ENCODE measurements around the gene ACTR5.

The ACTR5 gene

DNA sequence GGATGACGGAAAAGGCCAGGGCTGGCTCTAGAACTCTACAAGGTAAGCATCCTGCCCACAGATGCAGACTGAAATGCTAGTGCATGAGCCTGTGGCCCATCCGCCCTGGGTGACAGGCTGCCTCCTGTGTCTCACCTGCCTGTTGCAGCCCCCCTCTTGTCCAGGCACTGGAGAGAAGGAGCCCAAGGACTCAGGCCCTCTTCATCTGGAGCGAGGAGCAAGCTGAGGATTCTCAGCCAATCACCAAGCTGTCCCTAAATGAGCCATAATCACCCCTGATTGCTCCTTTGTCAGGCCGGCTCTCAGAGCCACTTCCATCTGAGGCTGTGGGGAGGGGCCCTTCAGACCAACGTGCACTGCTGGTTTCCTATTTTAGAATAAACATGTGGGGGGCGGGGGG lies 34.0 kb upstream of the ACTR5 start:
- no peak overlapping the region for H3K4me3 ChIP-seq (ENCODE audit: low read depth, low read length)
- TF ChIP-seq, protein P1, sequence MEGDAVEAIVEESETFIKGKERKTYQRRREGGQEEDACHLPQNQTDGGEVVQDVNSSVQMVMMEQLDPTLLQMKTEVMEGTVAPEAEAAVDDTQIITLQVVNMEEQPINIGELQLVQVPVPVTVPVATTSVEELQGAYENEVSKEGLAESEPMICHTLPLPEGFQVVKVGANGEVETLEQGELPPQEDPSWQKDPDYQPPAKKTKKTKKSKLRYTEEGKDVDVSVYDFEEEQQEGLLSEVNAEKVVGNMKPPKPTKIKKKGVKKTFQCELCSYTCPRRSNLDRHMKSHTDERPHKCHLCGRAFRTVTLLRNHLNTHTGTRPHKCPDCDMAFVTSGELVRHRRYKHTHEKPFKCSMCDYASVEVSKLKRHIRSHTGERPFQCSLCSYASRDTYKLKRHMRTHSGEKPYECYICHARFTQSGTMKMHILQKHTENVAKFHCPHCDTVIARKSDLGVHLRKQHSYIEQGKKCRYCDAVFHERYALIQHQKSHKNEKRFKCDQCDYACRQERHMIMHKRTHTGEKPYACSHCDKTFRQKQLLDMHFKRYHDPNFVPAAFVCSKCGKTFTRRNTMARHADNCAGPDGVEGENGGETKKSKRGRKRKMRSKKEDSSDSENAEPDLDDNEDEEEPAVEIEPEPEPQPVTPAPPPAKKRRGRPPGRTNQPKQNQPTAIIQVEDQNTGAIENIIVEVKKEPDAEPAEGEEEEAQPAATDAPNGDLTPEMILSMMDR (IDR thresholded peaks at IDR 0.05; ENCODE audit: control insufficient read depth, extremely low read depth, insufficient read depth), result no peak
- no peak for DNase-seq (ENCODE audit: low read depth)

- no peak for DNase-seq (ENCODE audit: low read depth)
- no peak overlapping the region for H3K4me3 ChIP-seq (ENCODE audit: low read depth, low read length)
- TF ChIP-seq, protein P1 (IDR thresholded peaks at IDR 0.05; ENCODE audit: control insufficient read depth, extremely low read depth, insufficient read depth), result no peak
Observed at GRCh38 chr20:38715646-38716045, 32.6 kb upstream of the ACTR5 start.

GRCh38 chr20:38722683-38723016 lies 25.6 kb upstream of the ACTR5 start:
- DNase-seq (ENCODE audit: low read depth), result no peak
- H3K4me3 ChIP-seq (ENCODE audit: low read depth, low read length), result no peak overlapping the region
- TF ChIP-seq, protein P1 (IDR thresholded peaks at IDR 0.05; ENCODE audit: control insufficient read depth, extremely low read depth, insufficient read depth), result no peak

GRCh38 chr20:38723017-38723847 lies 25.0 kb upstream of the ACTR5 start:
- TF ChIP-seq, protein P1 (IDR thresholded peaks at IDR 0.05; ENCODE audit: control insufficient read depth, extremely low read depth, insufficient read depth), result no peak
- H3K4me3 ChIP-seq (ENCODE audit: low read depth, low read length), result no peak overlapping the region
- DNase-seq (ENCODE audit: low read depth), result no peak

DNA sequence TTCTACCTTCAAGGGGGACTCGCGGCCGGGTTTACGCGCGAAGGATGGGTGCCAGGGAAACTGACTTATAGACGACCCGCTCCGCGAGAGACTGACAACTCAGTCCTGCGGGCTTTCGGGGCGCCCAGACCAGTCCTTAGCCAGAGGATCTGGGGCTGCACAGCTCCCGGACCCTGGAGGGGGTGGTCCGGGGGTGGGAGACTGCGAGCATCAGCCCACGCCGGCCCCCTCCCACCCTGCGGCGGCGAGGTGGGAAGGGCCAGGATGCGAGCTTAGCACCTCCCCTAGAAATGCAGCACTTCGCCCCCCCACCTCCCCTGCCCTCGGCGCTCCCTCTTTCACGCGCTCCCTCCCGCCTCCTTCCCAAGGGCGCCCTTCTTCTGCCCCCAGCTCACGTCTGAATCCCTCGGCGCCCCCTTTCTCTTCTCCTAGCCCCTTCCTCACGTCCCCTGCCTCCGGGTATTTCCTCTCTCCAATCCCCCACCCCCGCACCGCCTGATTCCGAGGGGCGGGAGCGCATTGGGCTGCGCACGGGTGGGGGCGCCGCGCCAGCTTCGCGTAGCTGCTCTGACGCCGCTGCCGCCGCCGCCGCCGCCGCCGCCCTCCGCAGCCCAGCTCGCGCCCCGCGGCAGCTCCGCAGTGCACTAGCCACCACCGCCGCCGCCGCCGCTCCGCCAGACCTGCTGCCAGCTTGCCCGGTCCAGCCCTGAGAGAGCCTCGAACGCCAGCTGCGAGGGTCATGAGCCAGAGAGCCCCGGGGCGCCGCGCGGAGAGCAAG lies 24.2 kb upstream of the ACTR5 start, which contains the start of gene SLC32A1:
Gene SLC32A1 (plus strand): TSS at position 639 of the 778 bp plus-strand sequence. CDS start 239 bp downstream, outside the sequence.
- TF ChIP-seq, protein P1 (IDR thresholded peaks at IDR 0.05; ENCODE audit: control insufficient read depth, extremely low read depth, insufficient read depth), result no peak
- DNase-seq (ENCODE audit: low read depth), result no peak
- H3K4me3 ChIP-seq (ENCODE audit: low read depth, low read length), result no peak within 1 kb of the TSS

- TF ChIP-seq, protein P1 (IDR thresholded peaks at IDR 0.05; ENCODE audit: control insufficient read depth, extremely low read depth, insufficient read depth), result no peak
- DNase-seq (ENCODE audit: low read depth), result no peak
- no peak overlapping the region for H3K4me3 ChIP-seq (ENCODE audit: low read depth, low read length)
Observed at GRCh38 chr20:38724626-38725147, 23.6 kb upstream of the ACTR5 start.

Measured in LNCaP clone FGC (cell line).